HepG2 (cell line): ENCODE measurements around the gene GJD3. TPM values are rescaled to one million over a fixed set of nuclear protein-coding genes. Genes with fewer than 3 reads are reported as not detected.

Source experiments
- BRCA1 ChIP-seq: sonication (generic); formaldehyde crosslinking; IDR thresholded peaks from 2 replicates; pipeline ENCODE4 v1.4.0; 2020; ENCODE audit warnings: missing genetic modification reagents
- GLI4 ChIP-seq: sonication (generic); formaldehyde crosslinking; IDR thresholded peaks from 2 replicates; pipeline ENCODE4 v1.5.1; 2020; ENCODE audit warnings: missing genetic modification reagents, mild to moderate bottlenecking, moderate library complexity, borderline replicate concordance
- HCFC1 ChIP-seq: fragments of 150-350 bp; IDR thresholded peaks from 2 replicates; pipeline ENCODE4 v1.6.1; 2014; ENCODE audit warnings: low read depth, low read length
- HMG20B ChIP-seq: conservative IDR thresholded peaks from 2 replicates; pipeline ENCODE4 v1.6.1; 2016; ENCODE audit warnings: missing genetic modification reagents, missing compliant biosample characterization
- HNRNPUL1 ChIP-seq: fragments of 200-400 bp; formaldehyde crosslinking; IDR thresholded peaks from 2 replicates; pipeline ENCODE4 v1.6.1; 2017; ENCODE audit warnings: low read depth, mild to moderate bottlenecking, low read length, moderate library complexity
- HOXA9 ChIP-seq: sonication (generic); formaldehyde crosslinking; IDR thresholded peaks from 2 replicates; pipeline ENCODE4 v1.8.1; 2022; ENCODE audit warnings: missing genetic modification reagents, mild to moderate bottlenecking, moderate library complexity, borderline replicate concordance
- ISX ChIP-seq: sonication (generic); formaldehyde crosslinking; conservative IDR thresholded peaks from 2 replicates; pipeline ENCODE4 v1.5.0; 2020; ENCODE audit warnings: missing genetic modification reagents
- PLRG1 ChIP-seq: fragments of 450-650 bp; conservative IDR thresholded peaks from 2 replicates; pipeline ENCODE4 v1.6.1; 2016
- POLR2AphosphoS2 ChIP-seq: IDR thresholded peaks from 2 replicates; pipeline ENCODE4 v1.6.1; 2011; ENCODE audit warnings: low read depth, low read length, improper control_type of control experiment
- SATB2 ChIP-seq: sonication (generic); formaldehyde crosslinking; IDR thresholded peaks from 2 replicates; pipeline ENCODE4 v1.5.0; 2020; ENCODE audit warnings: missing genetic modification reagents
- SMAD3 ChIP-seq: sonication (generic); formaldehyde crosslinking; IDR thresholded peaks from 2 replicates; pipeline ENCODE4 v1.4.0; 2020; ENCODE audit warnings: missing genetic modification reagents
- TBP ChIP-seq: sonication (generic); formaldehyde crosslinking; IDR thresholded peaks from 2 replicates; pipeline ENCODE4 v1.5.0; 2020; ENCODE audit warnings: missing genetic modification reagents
- WIZ ChIP-seq: sonication (generic); formaldehyde crosslinking; IDR thresholded peaks from 2 replicates; pipeline ENCODE4 v1.5.1; 2020; ENCODE audit warnings: mild to moderate bottlenecking, missing genetic modification reagents
- ZNF263 ChIP-seq: sonication (generic); formaldehyde crosslinking; IDR thresholded peaks from 2 replicates; pipeline ENCODE4 v1.4.0; 2020; ENCODE audit warnings: missing genetic modification reagents
- ZNF3 ChIP-seq: IDR thresholded peaks from 2 replicates; pipeline ENCODE4 v1.7.0; 2017; ENCODE audit warnings: inconsistent platforms
- ZNF552 ChIP-seq: sonication (generic); formaldehyde crosslinking; IDR thresholded peaks from 2 replicates; pipeline ENCODE4 v1.9.0; 2022; ENCODE audit warnings: missing genetic modification reagents, mild to moderate bottlenecking, borderline replicate concordance
- ZNF563 ChIP-seq: sonication (generic); formaldehyde crosslinking; IDR thresholded peaks from 2 replicates; pipeline ENCODE4 v1.8.0; 2022; ENCODE audit warnings: mild to moderate bottlenecking, moderate library complexity, missing genetic modification reagents
- ZNF777 ChIP-seq: sonication (generic); formaldehyde crosslinking; IDR thresholded peaks from 2 replicates; pipeline ENCODE4 v1.4.0; 2020; ENCODE audit warnings: missing genetic modification reagents
- ZNF878 ChIP-seq: sonication (generic); formaldehyde crosslinking; IDR thresholded peaks from 2 replicates; pipeline ENCODE4 v1.8.1; 2023; ENCODE audit warnings: mild to moderate bottlenecking, missing genetic modification reagents, moderate library complexity
- ZNF879 ChIP-seq: sonication (generic); formaldehyde crosslinking; IDR thresholded peaks from 2 replicates; pipeline ENCODE4 v1.8.1; 2023; ENCODE audit warnings: missing genetic modification reagents
- polyA plus RNA-seq, 8 experiments: library from polyadenylated mRNA; depleted of rRNA in 3 of 8; stranded (reverse) in 7 of 8; unstranded in 1 of 8; fragments of >200 nt; fragmentation: Illumina TruSeq in 4 of 8; extraction: Trizol in 4 of 8; gene quantifications; 2 replicates each; pipeline versions ENCODE4 v1.2.1 to v1.2.3, GENCODE V29; 2011 to 2016; ENCODE audit warnings: low read depth in 4 of 8, missing spikeins in 1 of 8, mixed read lengths in 1 of 8; ENCODE audit not compliant: insufficient read depth in 1 of 8
- total RNA-seq, 5 experiments: library from RNA; depleted of rRNA; stranded (reverse); fragments of >200 nt; fragmentation: Illumina TruSeq; extraction: Trizol; gene quantifications; 2 replicates each; pipeline ENCODE4 v1.2.3, GENCODE V29; 2016; ENCODE audit warnings: low read depth in 1 of 5
- TF ChIP-seq, protein P1 (sequence below): sonication (generic); formaldehyde crosslinking; IDR thresholded peaks from 2 replicates; pipeline ENCODE4 v1.4.0; 2020; ENCODE audit warnings: missing genetic modification reagents
- TF ChIP-seq, protein P2 (sequence below): sonication (generic); formaldehyde crosslinking; IDR thresholded peaks from 2 replicates; pipeline ENCODE4 v1.4.0; 2020; ENCODE audit warnings: mild to moderate bottlenecking, missing genetic modification reagents
- TF ChIP-seq, protein P3 (sequence below): sonication (generic); formaldehyde crosslinking; IDR thresholded peaks from 2 replicates; pipeline ENCODE4 v1.4.0; 2020; ENCODE audit warnings: mild to moderate bottlenecking, low read depth, missing genetic modification reagents
- TF ChIP-seq, protein P4 (sequence below): IDR thresholded peaks from 2 replicates; pipeline ENCODE4 v1.6.1; 2016; ENCODE audit warnings: low read depth, borderline replicate concordance
- TF ChIP-seq, protein P5 (sequence below): sonication (generic); formaldehyde crosslinking; IDR thresholded peaks from 2 replicates; pipeline ENCODE4 v1.5.0; 2020; ENCODE audit warnings: mild to moderate bottlenecking, missing genetic modification reagents
- TF ChIP-seq, protein P6 (sequence below): sonication (generic); formaldehyde crosslinking; IDR thresholded peaks from 2 replicates; pipeline ENCODE4 v1.8.1; 2023; ENCODE audit warnings: missing genetic modification reagents, mild to moderate bottlenecking, borderline replicate concordance

Gene GJD3
- total and polyA plus RNA-seq, 2 of the 13 experiments (the other 11 are each of a cell fraction or from before 2014, with no cell fraction given), result not detected

DNA sequence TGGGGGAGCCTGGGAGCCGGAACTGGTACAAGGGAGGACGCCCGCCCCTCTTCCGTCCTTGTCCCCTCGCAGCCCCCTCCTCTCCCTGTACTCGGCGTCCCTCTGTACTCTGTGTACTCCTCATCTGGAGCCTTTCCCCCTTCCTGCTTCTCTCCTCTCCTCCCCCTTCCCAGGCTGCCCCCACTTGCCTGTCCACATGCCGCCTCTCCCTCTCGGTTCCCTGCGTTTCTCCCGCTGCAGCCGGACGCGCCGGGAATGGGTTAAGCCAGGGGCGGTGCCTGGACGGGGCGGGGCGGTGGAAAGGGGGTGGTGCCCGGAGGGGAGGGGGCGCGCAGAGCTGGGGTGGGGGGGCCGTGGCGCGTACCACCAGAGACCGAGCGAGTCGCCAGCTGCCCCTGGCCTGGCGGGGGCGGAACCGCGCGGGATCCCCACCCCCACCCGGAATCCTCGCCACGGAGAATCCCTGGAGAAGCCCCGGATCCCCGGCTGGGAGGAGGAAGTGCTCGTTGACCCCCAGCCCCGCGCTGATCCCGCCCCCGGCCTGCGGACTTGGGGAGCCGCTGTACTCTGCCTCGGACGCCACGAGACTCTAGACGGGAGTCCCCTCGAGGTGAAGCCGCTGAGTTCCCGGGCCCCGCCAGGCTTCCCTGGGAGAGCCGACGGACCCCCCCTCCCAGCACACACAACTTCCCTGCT lies 22.6 kb downstream of the GJD3 start (continued):
- TF ChIP-seq, protein P1, sequence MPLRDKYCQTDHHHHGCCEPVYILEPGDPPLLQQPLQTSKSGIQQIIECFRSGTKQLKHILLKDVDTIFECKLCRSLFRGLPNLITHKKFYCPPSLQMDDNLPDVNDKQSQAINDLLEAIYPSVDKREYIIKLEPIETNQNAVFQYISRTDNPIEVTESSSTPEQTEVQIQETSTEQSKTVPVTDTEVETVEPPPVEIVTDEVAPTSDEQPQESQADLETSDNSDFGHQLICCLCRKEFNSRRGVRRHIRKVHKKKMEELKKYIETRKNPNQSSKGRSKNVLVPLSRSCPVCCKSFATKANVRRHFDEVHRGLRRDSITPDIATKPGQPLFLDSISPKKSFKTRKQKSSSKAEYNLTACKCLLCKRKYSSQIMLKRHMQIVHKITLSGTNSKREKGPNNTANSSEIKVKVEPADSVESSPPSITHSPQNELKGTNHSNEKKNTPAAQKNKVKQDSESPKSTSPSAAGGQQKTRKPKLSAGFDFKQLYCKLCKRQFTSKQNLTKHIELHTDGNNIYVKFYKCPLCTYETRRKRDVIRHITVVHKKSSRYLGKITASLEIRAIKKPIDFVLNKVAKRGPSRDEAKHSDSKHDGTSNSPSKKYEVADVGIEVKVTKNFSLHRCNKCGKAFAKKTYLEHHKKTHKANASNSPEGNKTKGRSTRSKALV, result no peak
- no peak for TF ChIP-seq SATB2 (CRISPR knock-in tag)
- TF ChIP-seq HOXA9 (CRISPR knock-in tag), result 0 out of 2 replicates have a peak, but pooled peaks have one; percentile 12
- no peak for TF ChIP-seq HNRNPUL1
- peak; percentile 61; the same call in 1 of the 2 replicates for TF ChIP-seq WIZ
- TF ChIP-seq, protein P2, sequence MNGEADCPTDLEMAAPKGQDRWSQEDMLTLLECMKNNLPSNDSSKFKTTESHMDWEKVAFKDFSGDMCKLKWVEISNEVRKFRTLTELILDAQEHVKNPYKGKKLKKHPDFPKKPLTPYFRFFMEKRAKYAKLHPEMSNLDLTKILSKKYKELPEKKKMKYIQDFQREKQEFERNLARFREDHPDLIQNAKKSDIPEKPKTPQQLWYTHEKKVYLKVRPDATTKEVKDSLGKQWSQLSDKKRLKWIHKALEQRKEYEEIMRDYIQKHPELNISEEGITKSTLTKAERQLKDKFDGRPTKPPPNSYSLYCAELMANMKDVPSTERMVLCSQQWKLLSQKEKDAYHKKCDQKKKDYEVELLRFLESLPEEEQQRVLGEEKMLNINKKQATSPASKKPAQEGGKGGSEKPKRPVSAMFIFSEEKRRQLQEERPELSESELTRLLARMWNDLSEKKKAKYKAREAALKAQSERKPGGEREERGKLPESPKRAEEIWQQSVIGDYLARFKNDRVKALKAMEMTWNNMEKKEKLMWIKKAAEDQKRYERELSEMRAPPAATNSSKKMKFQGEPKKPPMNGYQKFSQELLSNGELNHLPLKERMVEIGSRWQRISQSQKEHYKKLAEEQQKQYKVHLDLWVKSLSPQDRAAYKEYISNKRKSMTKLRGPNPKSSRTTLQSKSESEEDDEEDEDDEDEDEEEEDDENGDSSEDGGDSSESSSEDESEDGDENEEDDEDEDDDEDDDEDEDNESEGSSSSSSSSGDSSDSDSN (CRISPR knock-in tag), result no peak
- TF ChIP-seq, protein P3, sequence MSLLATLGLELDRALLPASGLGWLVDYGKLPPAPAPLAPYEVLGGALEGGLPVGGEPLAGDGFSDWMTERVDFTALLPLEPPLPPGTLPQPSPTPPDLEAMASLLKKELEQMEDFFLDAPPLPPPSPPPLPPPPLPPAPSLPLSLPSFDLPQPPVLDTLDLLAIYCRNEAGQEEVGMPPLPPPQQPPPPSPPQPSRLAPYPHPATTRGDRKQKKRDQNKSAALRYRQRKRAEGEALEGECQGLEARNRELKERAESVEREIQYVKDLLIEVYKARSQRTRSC (CRISPR knock-in tag), result no peak
- TF ChIP-seq, protein P4, sequence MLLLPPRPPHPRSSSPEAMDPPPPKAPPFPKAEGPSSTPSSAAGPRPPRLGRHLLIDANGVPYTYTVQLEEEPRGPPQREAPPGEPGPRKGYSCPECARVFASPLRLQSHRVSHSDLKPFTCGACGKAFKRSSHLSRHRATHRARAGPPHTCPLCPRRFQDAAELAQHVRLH (CRISPR knock-in tag), result no peak
- TF ChIP-seq PLRG1, result no peak
- TF ChIP-seq SMAD3, result no peak
- no peak for TF ChIP-seq ISX (CRISPR knock-in tag)
- TF ChIP-seq HCFC1, result no peak
- TF ChIP-seq, protein P5, sequence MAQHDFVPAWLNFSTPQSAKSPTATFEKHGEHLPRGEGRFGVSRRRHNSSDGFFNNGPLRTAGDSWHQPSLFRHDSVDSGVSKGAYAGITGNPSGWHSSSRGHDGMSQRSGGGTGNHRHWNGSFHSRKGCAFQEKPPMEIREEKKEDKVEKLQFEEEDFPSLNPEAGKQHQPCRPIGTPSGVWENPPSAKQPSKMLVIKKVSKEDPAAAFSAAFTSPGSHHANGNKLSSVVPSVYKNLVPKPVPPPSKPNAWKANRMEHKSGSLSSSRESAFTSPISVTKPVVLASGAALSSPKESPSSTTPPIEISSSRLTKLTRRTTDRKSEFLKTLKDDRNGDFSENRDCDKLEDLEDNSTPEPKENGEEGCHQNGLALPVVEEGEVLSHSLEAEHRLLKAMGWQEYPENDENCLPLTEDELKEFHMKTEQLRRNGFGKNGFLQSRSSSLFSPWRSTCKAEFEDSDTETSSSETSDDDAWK, result no peak
- peak; percentile 58; the same call in 1 of the 2 replicates for TF ChIP-seq ZNF563 (CRISPR knock-in tag)
- TF ChIP-seq ZNF552 (CRISPR knock-in tag), result no peak
- peak; percentile 95 for TF ChIP-seq ZNF777 (CRISPR knock-in tag)
- no peak for TF ChIP-seq GLI4 (CRISPR knock-in tag)
- TF ChIP-seq ZNF3, result no peak
- no peak for TF ChIP-seq HMG20B (CRISPR knock-in tag)
- TF ChIP-seq ZNF878 (CRISPR knock-in tag), result no peak
- TF ChIP-seq, protein P6, sequence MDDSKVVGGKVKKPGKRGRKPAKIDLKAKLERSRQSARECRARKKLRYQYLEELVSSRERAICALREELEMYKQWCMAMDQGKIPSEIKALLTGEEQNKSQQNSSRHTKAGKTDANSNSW (CRISPR knock-in tag), result no peak
- no peak for TF ChIP-seq ZNF263 (CRISPR knock-in tag)
- no peak for TF ChIP-seq BRCA1 (CRISPR knock-in tag)
- no peak for TF ChIP-seq POLR2AphosphoS2
- TF ChIP-seq TBP, result no peak
- TF ChIP-seq ZNF879, result no peak
